ENCODE results near the gene USP8. TPM values are rescaled to one million over a fixed set of nuclear protein-coding genes. Genes with fewer than 3 reads are reported as not detected.
"Not testable (repeated sequence)": the region's sequence is repeated elsewhere in the genome, so short reads cannot be mapped to it uniquely, and the experiment has no call there.

Gene USP8
- polyA plus RNA-seq (2013, experiment 1 of 2) = 26.7 TPM
- polyA plus RNA-seq (2013, experiment 2 of 2) = 28.1 TPM

GRCh38 chr15:50424066-50424890 is at the start of gene USP8:
USP8 (plus strand) TSS chr15:50424405; CDS start chr15:50439074, 14,669 bp downstream.
- Histone ChIP-seq H3K4ac (ENCODE audit: low read length) (no peak within 1 kb of the TSS), H3K18ac (ENCODE audit: low read length) (peak within 1 kb of the TSS; percentile 68), H2AK5ac (ENCODE audit: low read depth, low read length) (peak within 1 kb of the TSS; percentile 61), H3K27me3 (ENCODE audit: control insufficient read depth in 3 of 3, insufficient read depth in 3 of 3, low read depth in 1 of 3, low read length in 3 of 3) (no peaks in the 10 kb centered on the region), H4K91ac (ENCODE audit: low read depth, low read length, poor library complexity) (no peak within 1 kb of the TSS), H3K4me2 (ENCODE audit: insufficient read depth, low read length, poor library complexity, severe bottlenecking) (peak within 1 kb of the TSS; percentile 50), H3K4me1 (ENCODE audit: control insufficient read depth in 2 of 2, insufficient read depth in 1 of 2, low read depth in 1 of 2, low read length in 2 of 2) (peaks cover 0 to 7% of the 10 kb centered on the region in 2 donors), H3K79me1 (ENCODE audit: low read depth, low read length) (peaks cover 6% of the 10 kb centered on the region), H4K8ac (ENCODE audit: low read depth, low read length) (peak within 1 kb of the TSS; percentile 82), H3K14ac (ENCODE audit: low read length) (no peak within 1 kb of the TSS), H3K23ac (ENCODE audit: low read depth, low read length, poor library complexity) (peak within 1 kb of the TSS; percentile 43), H2BK5ac (ENCODE audit: low read length) (no peak within 1 kb of the TSS), H2BK12ac (ENCODE audit: low read length) (no peak within 1 kb of the TSS), H3K36me3 (replicated peaks in 1 of 2; ENCODE audit: control insufficient read depth in 2 of 2, insufficient read depth in 2 of 2, low read length in 2 of 2) (peaks cover 3 to 19% of the 10 kb centered on the region in 2 donors), H3K27ac (replicated peaks; ENCODE audit: low read length) (peak within 1 kb of the TSS; percentile 29), H3K4me3 (ENCODE audit: low read length in 2 of 2) (peak within 1 kb of the TSS; percentile 88 to 97), H2BK15ac (ENCODE audit: low read length) (no peak within 1 kb of the TSS), H3K9ac (ENCODE audit: low read depth, low read length, poor library complexity) (peak within 1 kb of the TSS; percentile 82), H3K9me3 (replicated peaks in 1 of 2; ENCODE audit: control insufficient read depth in 2 of 2, insufficient read depth in 1 of 2, low read depth in 1 of 2, low read length in 2 of 2) (no peaks in the 10 kb centered on the region), H2BK120ac (ENCODE audit: low read depth, low read length) (no peak within 1 kb of the TSS), H2AFZ (ENCODE audit: low read length) (peak within 1 kb of the TSS; percentile 93)
- no CpG with 5 or more reads among the region's 55 CpGs for WGBS, 2 donors (ENCODE audit: extremely low coverage in 2 of 2, insufficient read length in 2 of 2, insufficient replicate concordance in 1 of 2)
- DNase-seq (ENCODE audit: low spot score) = peak; percentile 98

DNA sequence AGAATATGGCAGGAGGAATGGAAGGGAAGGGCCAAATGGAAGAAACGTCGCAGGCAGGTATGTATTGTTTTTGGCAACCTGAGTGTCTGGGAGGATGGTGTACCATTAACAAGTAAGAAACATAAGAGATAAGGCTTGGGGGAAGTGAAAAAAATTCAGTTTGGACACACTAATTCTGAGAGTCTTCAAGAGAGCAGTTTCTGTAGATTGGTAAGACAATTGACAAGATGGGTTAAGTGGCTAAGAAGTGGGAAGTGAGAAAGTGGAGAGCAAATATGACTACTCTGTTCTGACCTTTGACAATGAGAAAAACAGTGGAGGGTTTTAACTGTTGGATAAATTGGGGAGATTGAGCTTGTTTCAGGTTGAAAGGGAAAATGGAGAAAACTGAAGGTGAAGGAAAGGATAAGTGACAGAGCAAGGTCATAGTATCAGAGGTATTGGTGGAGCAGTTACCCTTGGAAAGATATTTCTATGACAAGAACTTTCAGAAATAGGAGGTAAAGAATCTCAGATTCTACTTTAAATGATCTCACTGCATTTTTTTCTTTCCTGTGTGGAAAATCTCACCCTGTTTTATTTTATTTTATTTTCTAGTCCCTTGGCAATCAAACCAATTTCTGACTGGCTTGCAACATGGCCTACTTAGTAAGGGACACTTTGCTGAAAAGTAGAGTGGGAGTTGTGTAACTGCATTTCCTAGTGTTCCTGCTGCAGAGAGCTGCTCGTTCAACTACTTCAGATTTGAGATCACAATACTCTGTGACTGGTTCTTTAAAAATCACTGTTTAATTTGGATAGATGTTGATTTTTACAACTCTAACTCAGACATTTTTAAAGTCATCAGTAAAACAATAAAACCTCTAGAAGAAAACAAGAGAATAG is 46.1 kb upstream of the USP8 start:
- H3K27me3 ChIP-seq (ENCODE audit: control insufficient read depth in 3 of 3, insufficient read depth in 3 of 3, low read depth in 1 of 3, low read length in 3 of 3) = no peaks in the 10 kb centered on the region
- H2BK12ac ChIP-seq (ENCODE audit: low read length) = no peak overlapping the region
- H3K4me1 ChIP-seq (ENCODE audit: control insufficient read depth in 2 of 2, insufficient read depth in 1 of 2, low read depth in 1 of 2, low read length in 2 of 2) = no peaks in the 10 kb centered on the region
- H2AK5ac ChIP-seq (ENCODE audit: low read depth, low read length) = no peak overlapping the region
- no peak overlapping the region for H4K91ac ChIP-seq (ENCODE audit: low read depth, low read length, poor library complexity)
- H4K8ac ChIP-seq (ENCODE audit: low read depth, low read length) = no peak overlapping the region
- no peak overlapping the region for H3K4me2 ChIP-seq (ENCODE audit: insufficient read depth, low read length, poor library complexity, severe bottlenecking)
- no CpG with 5 or more reads among the region's 3 CpGs for WGBS, 2 donors (ENCODE audit: extremely low coverage in 2 of 2, insufficient read length in 2 of 2, insufficient replicate concordance in 1 of 2)
- H3K4me3 ChIP-seq (ENCODE audit: low read length in 2 of 2) = no peak overlapping the region
- H3K14ac ChIP-seq (ENCODE audit: low read length) = no peak overlapping the region
- no peaks in the 10 kb centered on the region for H3K9me3 ChIP-seq (replicated peaks in 1 of 2; ENCODE audit: control insufficient read depth in 2 of 2, insufficient read depth in 1 of 2, low read depth in 1 of 2, low read length in 2 of 2)
- no peak overlapping the region for H3K4ac ChIP-seq (ENCODE audit: low read length)
- H2AFZ ChIP-seq (ENCODE audit: low read length) = no peak overlapping the region
- H2BK15ac ChIP-seq (ENCODE audit: low read length) = no peak overlapping the region
- no peak overlapping the region for H2BK120ac ChIP-seq (ENCODE audit: low read depth, low read length)
- no peak overlapping the region for H3K27ac ChIP-seq (replicated peaks; ENCODE audit: low read length)
- no peak overlapping the region for H2BK5ac ChIP-seq (ENCODE audit: low read length)
- no peak overlapping the region for H3K9ac ChIP-seq (ENCODE audit: low read depth, low read length, poor library complexity)
- no peaks in the 10 kb centered on the region for H3K79me1 ChIP-seq (ENCODE audit: low read depth, low read length)
- H3K23ac ChIP-seq (ENCODE audit: low read depth, low read length, poor library complexity) = no peak overlapping the region
- H3K36me3 ChIP-seq (replicated peaks in 1 of 2; ENCODE audit: control insufficient read depth in 2 of 2, insufficient read depth in 2 of 2, low read length in 2 of 2) = no peaks in the 10 kb centered on the region
- no peak for DNase-seq (ENCODE audit: low spot score)
- no peak overlapping the region for H3K18ac ChIP-seq (ENCODE audit: low read length)

- no peak overlapping the region for H3K4me2 ChIP-seq (ENCODE audit: insufficient read depth, low read length, poor library complexity, severe bottlenecking)
- H3K14ac ChIP-seq (ENCODE audit: low read length) = no peak overlapping the region
- H3K4me1 ChIP-seq (ENCODE audit: control insufficient read depth in 2 of 2, insufficient read depth in 1 of 2, low read depth in 1 of 2, low read length in 2 of 2) = no peaks in the 10 kb centered on the region
- no peak overlapping the region for H3K23ac ChIP-seq (ENCODE audit: low read depth, low read length, poor library complexity)
- H2AK5ac ChIP-seq (ENCODE audit: low read depth, low read length) = no peak overlapping the region
- no peak overlapping the region for H4K91ac ChIP-seq (ENCODE audit: low read depth, low read length, poor library complexity)
- H2BK120ac ChIP-seq (ENCODE audit: low read depth, low read length) = no peak overlapping the region
- H3K4me3 ChIP-seq (ENCODE audit: low read length in 2 of 2) = no peak overlapping the region
- no peaks in the 10 kb centered on the region for H3K27me3 ChIP-seq (ENCODE audit: control insufficient read depth in 3 of 3, insufficient read depth in 3 of 3, low read depth in 1 of 3, low read length in 3 of 3)
- no peaks in the 10 kb centered on the region for H3K9me3 ChIP-seq (replicated peaks in 1 of 2; ENCODE audit: control insufficient read depth in 2 of 2, insufficient read depth in 1 of 2, low read depth in 1 of 2, low read length in 2 of 2)
- no peak overlapping the region for H2BK12ac ChIP-seq (ENCODE audit: low read length)
- H2BK5ac ChIP-seq (ENCODE audit: low read length) = no peak overlapping the region
- WGBS, 2 donors (ENCODE audit: extremely low coverage in 2 of 2, insufficient read length in 2 of 2, insufficient replicate concordance in 1 of 2) = no CpG with 5 or more reads among the region's 1 CpG
- no peak overlapping the region for H2AFZ ChIP-seq (ENCODE audit: low read length)
- H3K4ac ChIP-seq (ENCODE audit: low read length) = no peak overlapping the region
- no peak overlapping the region for H3K27ac ChIP-seq (replicated peaks; ENCODE audit: low read length)
- no peak overlapping the region for H3K18ac ChIP-seq (ENCODE audit: low read length)
- H2BK15ac ChIP-seq (ENCODE audit: low read length) = no peak overlapping the region
- no peaks in the 10 kb centered on the region for H3K79me1 ChIP-seq (ENCODE audit: low read depth, low read length)
- no peak for DNase-seq (ENCODE audit: low spot score)
- H4K8ac ChIP-seq (ENCODE audit: low read depth, low read length) = no peak overlapping the region
- no peak overlapping the region for H3K9ac ChIP-seq (ENCODE audit: low read depth, low read length, poor library complexity)
- H3K36me3 ChIP-seq (replicated peaks in 1 of 2; ENCODE audit: control insufficient read depth in 2 of 2, insufficient read depth in 2 of 2, low read length in 2 of 2) = no peaks in the 10 kb centered on the region
Measured at GRCh38 chr15:50378776-50379175, 45.4 kb upstream of the USP8 start.

- not testable (repeated sequence) for H4K91ac ChIP-seq (ENCODE audit: low read depth, low read length, poor library complexity); H3K27me3 ChIP-seq (ENCODE audit: control insufficient read depth in 3 of 3, insufficient read depth in 3 of 3, low read depth in 1 of 3, low read length in 3 of 3); H2AK5ac ChIP-seq (ENCODE audit: low read depth, low read length); H2BK12ac ChIP-seq (ENCODE audit: low read length); H3K4me1 ChIP-seq (ENCODE audit: control insufficient read depth in 2 of 2, insufficient read depth in 1 of 2, low read depth in 1 of 2, low read length in 2 of 2); H3K36me3 ChIP-seq (replicated peaks in 1 of 2; ENCODE audit: control insufficient read depth in 2 of 2, insufficient read depth in 2 of 2, low read length in 2 of 2); H2BK15ac ChIP-seq (ENCODE audit: low read length); H2BK120ac ChIP-seq (ENCODE audit: low read depth, low read length); H4K8ac ChIP-seq (ENCODE audit: low read depth, low read length); H3K9me3 ChIP-seq (replicated peaks in 1 of 2; ENCODE audit: control insufficient read depth in 2 of 2, insufficient read depth in 1 of 2, low read depth in 1 of 2, low read length in 2 of 2); H2BK5ac ChIP-seq (ENCODE audit: low read length); H3K9ac ChIP-seq (ENCODE audit: low read depth, low read length, poor library complexity); H3K79me1 ChIP-seq (ENCODE audit: low read depth, low read length); H3K4ac ChIP-seq (ENCODE audit: low read length); H3K14ac ChIP-seq (ENCODE audit: low read length); H3K4me3 ChIP-seq (ENCODE audit: low read length in 2 of 2); DNase-seq (ENCODE audit: low spot score); H3K27ac ChIP-seq (replicated peaks; ENCODE audit: low read length); H3K18ac ChIP-seq (ENCODE audit: low read length); H3K4me2 ChIP-seq (ENCODE audit: insufficient read depth, low read length, poor library complexity, severe bottlenecking); H2AFZ ChIP-seq (ENCODE audit: low read length); H3K23ac ChIP-seq (ENCODE audit: low read depth, low read length, poor library complexity)
- no CpG with 5 or more reads among the region's 7 CpGs for WGBS, 2 donors (ENCODE audit: extremely low coverage in 2 of 2, insufficient read length in 2 of 2, insufficient replicate concordance in 1 of 2)
Measured at GRCh38 chr15:50379413-50379812, 44.8 kb upstream of the USP8 start.

Measured in neuronal stem cell (in vitro differentiated cells).